NCI-H2196 treated with DMSO at 0.1 percent for 48 hours (cell line): ENCODE data around the gene ZFYVE9.
"Not testable (repeated sequence)": the region's sequence is repeated elsewhere in the genome, so short reads cannot be mapped to it uniquely, and the experiment has no call there.

Experiments
- DNase-seq: peaks from one replicate; lab custom pipeline; 2025; ENCODE audit not compliant: unreplicated experiment; lab: John Stamatoyannopoulos, UW

ZFYVE9 gene

DNA sequence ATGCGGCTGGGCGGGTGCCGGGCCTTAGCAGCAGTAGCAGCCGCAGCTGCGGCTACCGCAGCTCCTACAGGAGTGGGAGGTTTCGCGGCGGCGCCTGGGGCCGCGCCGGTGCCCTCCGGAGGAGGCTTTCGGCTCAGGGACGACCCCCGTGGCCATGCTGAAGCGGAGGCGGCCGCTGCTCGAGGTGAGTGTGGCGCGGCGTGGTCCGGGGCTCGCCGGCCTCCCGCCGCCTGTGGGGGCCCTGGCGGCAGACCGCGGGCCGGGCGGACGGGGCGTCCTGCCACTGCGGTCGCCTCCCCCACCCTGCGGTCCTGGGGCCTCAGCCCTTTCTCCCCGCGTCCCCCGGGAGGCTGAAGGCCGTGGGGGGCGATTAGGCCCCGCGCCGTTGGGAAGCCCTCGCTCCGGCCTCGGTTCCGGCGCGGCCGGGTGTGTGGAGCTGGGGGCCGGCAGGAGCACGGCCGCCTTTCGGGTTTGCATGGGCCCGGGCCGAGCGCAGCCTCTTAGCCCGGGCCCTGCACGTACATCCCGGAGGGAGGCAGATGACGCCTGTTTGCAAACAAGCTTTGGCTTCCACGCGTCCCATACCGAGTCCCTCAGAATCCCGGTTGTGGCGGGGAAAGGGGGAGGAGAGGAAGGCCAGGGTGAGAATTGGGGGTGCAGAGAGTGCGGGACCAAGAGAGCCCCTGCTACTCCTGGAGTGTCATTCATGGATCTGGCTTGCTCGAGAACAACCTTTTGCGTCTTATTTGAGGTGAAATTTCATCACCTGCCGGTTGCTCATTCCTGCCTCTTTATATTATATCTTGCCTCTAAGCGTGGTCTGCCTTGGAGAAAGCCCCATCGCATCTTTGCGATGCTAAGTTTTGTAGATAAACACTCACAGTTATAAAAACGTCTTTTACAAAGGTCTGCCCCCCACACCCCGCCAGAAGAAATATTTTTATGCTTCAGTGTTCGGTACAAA is 613 bp downstream of the ZFYVE9 start:
- DNase-seq, result no peak

DNA sequence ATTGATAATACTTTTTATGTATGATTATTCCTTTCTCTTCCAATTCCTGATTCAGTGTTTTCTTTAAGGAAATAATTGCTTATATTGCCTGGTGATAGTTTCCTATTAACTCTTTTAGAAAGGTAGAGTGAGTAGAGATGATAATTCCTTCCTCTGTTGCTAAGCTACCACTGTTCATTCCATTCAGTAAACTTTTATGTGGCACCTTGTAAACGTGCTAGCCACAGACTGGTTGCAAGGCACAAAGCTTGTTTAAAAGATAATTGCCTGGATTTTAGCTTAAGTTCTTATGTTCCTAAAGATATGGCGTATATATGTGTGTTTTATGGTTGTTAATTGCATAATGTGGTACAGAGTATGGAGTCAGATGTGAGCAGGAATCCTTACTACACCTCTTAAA is 3.2 kb downstream of the ZFYVE9 start:
- DNase-seq, result no peak

DNA sequence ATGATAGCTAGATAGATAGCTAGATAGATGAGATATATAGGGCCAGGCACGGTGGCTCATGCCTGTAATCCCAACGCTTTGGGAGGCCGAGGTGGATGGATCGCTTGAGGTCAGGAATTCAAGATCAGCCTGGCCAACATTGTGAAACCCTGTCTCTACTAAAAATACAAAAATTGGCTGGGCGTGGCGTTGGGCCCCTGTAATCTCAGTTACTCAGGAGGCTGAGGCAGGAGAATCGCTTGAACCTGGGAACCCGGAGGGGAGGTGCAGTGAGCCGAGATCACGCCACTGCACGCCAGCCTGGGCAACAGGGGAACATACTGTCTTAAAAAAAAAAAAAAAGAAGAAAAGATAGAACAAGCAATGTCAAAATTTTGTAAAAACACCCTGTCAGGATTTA is 8.6 kb downstream of the ZFYVE9 start:
- DNase-seq, result not testable (repeated sequence)

DNA sequence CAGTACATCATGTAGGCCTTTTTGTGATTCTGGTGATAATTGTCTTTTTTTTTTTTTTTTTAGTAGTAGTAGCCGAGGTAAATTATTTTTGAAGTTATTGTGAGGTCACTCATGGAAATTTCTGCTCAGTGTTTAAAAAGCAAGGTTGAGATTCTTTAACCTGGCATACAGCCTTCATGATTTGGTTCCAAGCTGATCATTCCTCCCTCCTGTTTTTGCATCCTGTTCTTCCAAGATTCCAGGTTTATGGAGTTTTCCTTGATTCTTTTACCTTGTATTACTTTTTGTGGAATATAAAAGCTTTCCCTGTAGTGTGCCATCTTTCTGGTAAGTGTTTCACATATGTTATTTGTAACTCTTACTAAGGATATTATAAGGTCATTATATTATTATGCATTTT is 9.1 kb downstream of the ZFYVE9 start:
- no peak for DNase-seq

DNA sequence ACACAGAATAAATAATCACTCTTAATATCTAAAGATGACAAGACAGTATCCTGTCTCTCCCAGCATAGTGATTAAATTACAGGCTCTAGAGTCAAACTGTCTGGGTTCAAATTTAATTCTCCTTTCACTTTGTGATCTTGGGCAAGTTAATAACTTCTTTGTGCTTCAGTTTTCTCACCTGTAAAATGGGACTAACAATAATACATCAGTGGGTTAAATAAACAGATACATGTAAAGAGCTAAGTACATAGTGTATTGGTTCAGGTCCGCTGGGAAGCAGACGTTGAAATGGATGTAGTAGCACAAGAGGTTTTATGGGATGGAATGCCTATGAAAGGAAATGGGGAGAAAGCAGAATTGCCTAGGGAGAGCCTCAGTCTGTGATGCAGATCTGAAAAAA is 10.7 kb downstream of the ZFYVE9 start:
- no peak for DNase-seq

DNA sequence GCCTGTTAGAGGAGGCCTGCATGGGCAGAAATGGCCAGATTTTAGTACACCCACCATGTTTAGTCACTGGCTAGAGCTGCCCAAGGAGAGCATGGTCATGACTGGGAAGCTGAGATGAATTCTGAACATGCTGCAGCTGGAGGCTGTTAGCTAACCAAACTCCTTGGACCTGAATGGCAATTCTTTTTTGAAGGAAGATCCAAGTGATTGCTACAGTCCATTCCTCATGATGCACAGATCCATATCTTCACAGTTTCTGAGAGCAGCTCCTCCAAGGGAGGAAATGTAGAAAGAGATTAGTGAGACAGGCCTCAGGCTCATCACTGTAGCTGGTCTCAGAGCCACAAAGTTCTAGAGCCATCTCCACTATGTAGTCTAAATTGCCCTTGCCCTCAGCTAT is 11.1 kb downstream of the ZFYVE9 start:
- DNase-seq, result no peak

DNA sequence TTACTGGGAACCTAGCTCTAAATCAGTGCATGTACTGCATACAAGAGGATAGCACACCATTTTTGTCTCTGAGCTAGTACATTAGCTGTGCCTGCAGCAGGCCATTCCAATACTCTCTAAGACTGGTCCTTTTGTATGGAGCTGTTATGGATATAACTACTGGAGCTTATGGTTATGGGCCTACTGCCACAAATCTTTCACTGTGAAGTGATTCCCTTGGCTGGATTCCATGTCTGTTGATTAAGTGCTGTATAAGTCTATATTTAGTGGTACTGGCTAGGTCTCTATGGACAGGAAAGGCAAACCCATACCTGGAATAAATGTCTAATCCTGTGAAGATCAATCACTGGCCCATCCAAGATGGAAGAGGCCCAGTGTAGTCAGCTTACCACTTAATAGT is 12.0 kb downstream of the ZFYVE9 start:
- DNase-seq, result no peak

DNA sequence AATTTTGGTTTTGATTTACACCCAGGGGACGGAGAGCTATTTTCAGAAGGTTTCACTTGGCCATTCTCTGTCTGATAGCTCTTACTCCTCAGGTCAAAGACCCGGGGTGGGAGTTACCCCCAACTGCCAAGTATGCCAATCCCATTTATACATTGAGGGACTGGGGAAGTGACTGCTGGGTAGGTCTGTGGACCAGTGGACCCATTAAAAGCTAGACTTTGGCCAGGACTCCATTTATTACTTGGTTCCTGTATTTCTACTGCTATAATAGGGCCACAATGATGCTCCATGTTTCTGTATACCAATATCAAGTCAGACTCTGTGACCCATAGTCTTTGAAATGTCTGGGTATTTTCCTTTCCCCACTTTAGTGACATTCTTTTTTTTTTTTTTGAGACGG is 14.6 kb downstream of the ZFYVE9 start:
- no peak for DNase-seq

DNA sequence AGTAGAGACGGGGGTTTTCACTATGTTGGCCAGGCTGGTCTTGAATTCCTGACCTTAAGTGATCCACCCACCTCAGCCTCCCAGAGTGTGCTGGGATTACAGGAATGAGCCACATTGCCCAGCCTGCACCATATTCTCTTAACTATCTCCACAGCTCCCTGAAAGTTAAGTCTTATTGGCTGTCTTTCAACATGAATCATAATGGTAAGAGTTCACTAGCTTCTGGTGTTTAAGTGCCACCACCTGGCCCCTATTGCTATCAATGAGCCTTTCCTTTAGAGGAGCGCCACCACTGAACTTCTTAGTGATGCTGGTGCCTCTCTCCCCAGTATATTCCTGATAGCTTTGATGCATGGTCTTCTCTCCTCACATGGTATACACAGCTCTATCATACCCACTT is 15.7 kb downstream of the ZFYVE9 start:
- DNase-seq, result no peak

DNA sequence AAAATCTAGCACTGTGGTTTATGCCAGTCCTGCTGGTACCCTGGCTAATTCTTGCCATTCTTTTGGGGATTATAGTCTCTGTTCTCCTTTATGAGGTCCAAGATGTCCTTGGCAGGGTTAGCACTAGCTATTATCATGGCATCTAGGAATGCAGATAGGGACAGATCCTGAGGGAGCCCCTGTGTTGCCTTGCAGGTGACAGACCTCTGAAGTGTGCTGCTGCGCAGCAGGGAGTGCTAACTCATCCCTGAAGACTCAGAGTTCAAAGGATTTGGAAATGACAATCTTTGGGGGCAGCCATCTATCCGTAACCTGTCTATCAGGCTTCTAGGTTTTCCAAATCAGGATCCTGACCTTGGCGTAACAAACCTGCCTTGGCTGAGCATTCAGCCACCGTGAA is 16.3 kb downstream of the ZFYVE9 start:
- DNase-seq, result no peak

DNA sequence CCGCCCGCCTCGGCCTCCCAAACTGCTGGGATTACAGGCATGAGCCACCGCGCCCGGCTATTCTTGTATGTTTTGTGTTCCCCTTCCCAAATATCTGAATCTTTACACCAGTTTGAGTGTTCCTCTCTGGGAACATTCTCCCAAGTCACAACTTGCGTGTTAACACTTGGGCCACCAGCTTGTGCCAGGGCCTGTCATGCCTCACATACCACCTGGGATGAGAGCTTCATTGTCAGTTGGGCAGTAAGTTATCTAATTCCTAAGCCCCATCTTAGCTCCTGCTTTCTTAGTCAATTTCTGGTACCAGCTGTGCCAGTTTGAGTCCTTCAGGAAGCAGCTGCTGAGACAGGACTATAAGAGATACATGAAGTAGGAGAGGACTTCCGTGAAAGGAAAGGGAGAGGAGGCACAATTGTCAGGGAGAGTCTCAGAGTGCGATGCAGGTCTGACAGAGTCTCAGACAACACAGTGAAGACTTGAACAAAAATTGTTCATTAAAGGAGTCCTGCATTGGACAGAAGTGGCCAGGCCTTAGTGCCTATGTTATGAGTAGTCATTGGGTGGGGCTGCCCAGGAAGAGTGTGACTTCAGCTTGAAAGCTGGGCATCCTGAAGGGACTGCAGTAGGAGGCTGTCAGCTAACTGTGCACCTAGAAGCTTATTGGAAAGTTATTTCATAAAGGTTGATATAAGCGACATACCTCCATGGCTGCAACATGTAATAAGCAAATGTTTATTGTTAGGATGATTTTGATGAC is 17.3 kb downstream of the ZFYVE9 start:
- DNase-seq, result no peak

DNA sequence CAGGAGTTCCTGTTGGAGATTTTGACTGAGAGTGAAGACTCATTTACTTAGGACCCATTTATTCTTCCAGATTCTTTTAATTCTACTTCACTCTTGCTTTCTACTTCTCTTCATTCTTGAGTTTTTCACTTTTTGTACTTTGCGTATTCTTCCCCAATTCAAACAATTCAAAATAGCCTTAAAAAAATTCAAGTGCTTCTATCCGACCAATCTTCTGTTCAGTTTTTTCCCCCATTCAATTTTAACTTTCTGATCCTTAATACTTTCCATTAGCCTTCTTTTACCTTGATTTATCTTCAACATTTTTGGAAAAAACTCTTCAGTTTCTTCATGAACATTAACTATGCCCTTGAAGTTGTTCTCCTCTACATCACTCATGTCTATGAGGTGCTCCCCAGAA is 21.1 kb downstream of the ZFYVE9 start:
- DNase-seq, result no peak

DNA sequence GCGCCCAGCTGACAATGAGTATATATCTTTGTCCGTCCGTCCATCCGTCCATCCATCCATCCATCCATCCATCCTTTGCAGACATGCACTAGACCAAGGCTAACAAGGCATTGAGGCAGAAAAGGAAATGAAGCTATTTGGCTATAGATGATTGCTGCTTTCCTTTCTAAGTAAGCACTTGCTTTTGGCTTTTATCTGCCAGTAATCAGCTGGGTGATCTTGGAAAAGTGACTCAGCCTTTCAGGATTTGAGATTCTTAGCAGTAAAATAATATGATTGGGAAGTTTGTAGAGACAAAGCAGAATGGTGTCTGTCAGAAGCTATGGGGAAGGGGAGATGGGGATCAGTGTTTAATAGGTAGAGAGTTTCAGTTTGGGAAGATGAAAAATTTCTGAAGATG is 22.7 kb downstream of the ZFYVE9 start:
- DNase-seq, result no peak

DNA sequence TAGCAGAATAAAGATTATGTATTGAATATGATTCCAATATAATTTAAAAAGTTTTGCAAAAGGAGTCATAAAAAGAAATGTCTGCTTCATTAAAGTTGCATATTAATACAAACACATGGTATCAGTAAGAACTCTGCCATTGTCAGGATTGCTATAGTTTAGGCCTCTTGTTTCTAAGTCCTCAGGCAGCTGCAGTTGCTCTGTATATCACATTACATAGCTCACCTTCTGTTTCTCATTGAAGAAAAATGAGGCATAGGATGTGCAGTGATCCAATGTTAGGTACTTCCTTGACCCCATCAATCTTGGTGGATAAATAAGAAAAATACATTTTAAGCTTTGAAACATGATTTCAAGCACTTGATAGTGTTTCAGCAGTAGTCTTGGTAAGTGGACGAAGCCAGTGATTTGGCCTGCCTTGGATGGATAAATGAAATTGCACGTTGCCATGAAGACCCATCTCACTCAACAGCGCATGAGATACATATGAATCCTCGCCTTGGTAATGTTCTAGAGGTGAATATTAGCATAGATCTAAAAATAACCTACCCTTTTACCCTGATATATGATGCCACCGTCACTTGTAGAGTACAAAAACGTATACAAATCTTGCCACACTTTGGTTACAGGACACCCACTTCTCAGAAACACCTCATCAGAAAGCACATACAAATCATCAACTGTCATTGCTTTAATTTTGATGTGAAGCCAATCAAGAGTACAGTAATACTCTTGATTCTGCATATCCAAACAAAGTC is 25.3 kb downstream of the ZFYVE9 start:
- no peak for DNase-seq

DNA sequence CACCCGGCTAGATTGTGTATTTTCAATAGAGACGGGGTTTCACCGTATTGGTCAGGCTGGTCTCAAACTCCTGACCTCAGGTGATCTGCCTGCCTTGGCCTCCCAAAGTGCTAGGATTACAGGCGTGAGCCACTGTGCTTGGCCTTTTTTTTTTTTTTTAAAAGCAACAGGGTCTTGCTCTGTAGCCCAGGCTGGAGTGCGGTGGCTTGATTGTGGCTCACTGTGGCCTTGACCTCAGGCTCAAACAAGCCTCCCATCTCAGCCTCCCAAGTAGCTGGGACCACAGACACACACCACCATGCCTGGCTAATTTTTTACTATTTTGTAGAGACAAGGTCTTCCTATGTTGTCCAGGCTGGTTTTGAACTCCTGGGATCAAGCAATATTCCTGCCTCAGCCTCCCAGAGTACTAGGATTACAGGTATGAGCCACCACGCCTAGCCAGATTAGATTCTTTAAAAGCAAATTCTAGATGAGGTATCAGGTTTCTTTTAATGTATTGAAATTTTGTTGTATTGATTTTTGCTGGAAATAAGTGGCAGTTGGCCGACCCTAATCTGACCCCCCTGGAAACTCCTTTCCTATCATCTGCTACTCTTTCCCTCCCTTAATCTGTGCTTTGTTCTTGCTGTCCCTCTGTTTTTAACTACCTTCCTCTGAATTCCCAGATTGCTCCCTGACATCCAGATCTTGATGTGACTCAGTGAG is 26.6 kb downstream of the ZFYVE9 start:
- no peak for DNase-seq

DNA sequence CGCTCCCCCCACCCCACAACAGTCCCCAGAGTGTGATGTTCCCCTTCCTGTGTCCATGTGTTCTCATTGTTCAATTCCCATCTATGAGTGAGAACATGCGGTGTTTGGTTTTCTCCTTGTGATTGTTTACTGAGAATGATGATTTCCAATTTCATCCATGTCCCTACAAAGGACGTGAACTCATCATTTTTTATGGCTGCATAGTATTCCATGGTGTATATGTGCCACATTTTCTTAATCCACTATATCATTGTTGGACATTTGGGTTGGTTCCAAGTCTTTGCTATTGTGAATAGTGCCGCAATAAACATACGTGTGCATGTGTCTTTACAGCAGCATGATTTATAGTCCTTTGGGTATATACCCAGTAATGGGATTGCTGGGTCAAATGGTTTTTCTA is 29.3 kb downstream of the ZFYVE9 start:
- not testable (repeated sequence) for DNase-seq

DNA sequence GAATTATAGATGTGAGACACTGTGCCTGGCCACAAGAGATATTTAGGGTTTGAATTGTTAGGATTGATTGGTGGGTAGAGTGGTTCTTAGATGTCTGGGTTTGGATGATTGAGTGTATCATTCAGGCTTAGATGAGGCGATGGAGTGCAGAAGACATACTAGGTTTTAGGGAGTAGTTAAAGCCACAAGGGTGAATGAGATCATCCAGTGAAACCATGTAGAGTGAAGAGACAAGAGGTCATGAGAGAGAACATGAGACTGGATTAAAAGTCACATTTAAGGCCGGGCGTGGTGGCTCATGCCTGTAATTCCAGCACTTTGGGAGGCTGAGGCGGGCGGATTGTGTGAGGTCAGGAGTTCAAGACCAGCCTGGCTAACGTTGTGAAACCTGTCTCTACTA is 37.2 kb downstream of the ZFYVE9 start:
- no peak for DNase-seq

DNA sequence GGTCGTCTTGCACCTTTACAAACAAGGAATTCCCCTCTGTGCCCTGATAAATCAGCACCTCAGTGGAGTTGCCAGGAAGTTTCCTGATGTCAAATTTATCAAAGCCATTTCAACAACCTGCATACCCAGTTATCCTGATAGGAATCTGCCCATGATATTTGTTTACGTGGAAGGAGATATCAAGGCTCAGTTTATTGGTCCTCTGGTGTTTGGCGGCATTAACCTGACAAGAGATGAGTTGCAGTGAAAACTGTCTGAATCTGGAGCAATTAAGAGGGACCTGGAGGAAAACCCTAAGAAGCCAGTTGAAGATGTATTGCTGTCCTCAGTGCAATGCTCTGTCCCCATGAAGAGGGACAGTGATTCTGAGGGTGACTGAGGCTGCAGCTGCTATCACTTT is 38.3 kb downstream of the ZFYVE9 start:
- no peak for DNase-seq

DNA sequence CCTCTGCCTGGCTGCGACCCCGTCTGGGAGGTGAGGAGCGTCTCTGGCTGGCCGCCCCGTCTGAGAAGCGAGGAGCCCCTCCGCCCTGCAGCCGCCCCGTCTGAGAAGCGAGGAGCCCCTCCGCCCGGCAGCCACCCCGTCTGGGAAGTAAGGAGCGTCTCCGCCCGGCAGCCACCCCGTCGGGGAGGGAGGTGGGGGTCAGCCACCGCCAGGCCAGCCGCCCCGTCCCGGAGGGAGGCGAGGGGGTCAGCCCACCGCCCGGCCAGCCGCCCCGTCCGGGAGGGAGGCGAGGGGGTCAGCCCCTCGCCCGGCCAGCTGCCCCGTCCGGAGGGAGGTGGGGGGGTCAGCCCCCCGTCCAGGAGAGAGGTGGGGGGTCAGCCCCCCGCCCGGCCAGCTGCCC is 39.9 kb downstream of the ZFYVE9 start:
- DNase-seq, result not testable (repeated sequence)

DNA sequence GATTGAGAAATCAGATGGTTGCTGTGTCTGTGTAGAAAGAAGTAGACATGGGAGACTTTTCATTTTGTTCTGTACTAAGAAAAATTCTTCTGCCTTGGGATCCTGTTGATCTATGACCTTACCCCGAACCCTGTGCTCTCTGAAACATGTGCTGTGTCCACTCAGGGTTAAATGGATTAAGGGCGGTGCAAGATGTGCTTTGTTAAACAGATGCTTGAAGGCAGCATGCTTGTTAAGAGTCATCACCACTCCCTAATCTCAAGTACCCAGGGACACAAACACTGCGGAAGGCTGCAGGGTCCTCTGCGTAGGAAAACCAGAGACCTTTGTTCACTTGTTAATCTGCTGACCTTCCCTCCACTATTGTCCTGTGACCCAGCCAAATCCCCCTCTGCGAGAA is 40.4 kb downstream of the ZFYVE9 start:
- DNase-seq, result not testable (repeated sequence)

DNA sequence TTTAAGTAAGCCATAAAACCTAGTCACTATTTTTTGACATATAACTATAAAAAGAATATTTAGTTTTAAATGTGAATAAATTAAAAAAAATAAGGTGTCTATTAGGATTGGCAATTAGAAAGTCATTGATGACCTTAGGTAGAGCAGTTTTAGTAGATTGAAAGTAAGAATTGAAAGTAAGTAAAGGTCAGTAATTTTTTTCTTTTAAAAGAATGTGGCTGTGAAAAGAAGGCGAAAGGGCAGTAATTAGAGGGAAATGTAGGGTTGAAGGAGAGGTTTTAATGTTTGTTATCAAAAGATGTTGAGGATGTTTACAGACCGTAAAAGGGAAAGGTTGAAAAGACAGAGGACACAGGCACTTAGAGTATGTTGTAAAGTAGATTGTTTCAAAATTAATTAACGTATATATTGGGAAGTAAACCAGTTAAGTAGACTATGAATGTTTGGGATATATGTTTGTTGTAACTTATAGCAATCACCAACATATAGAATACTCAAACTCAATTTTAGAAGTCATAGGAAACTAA is 41.0 kb downstream of the ZFYVE9 start:
- no peak for DNase-seq
